Transverse colon (tissue), 3 donors: Measurements from ENCODE around the gene ESF1.

Experiments used
- CTCF ChIP-seq, 5 experiments: fragments of 200-600 bp in 3 of 5; fragments of 450-650 bp in 2 of 5; sonication (generic) in 3 of 5; IDR thresholded peaks; 1 replicate in 2 of 5; 2 replicates in 3 of 5; pipeline ENCODE4 v1.5.1; 2016 to 2017; ENCODE audit warnings: antibody characterized with exemption in 5 of 5, inconsistent platforms in 3 of 5, mild to moderate bottlenecking in 2 of 5, moderate library complexity in 1 of 5
- EP300 ChIP-seq: sonication (generic); formaldehyde crosslinking; IDR thresholded peaks from one replicate; pipeline ENCODE4 v1.6.1; 2017; ENCODE audit warnings: antibody characterized with exemption, low read depth
- POLR2A ChIP-seq: fragments of 450-650 bp; IDR thresholded peaks from one replicate; pipeline ENCODE4 v1.6.1; 2016; ENCODE audit warnings: antibody characterized with exemption, mild to moderate bottlenecking, moderate library complexity

- TF ChIP-seq POLR2A, result no peak
- TF ChIP-seq CTCF (IDR thresholded peaks at IDR 0.05), result no peak
- TF ChIP-seq EP300, result no peak
Observed at GRCh38 chr20:13736436-13737191, 48.1 kb downstream of the ESF1 start.
